PC-3 (cell line): ENCODE measurements around the gene FAM216B. TPM values are rescaled to one million over a fixed set of nuclear protein-coding genes. Genes with fewer than 3 reads are reported as not detected.

Source experiments
- ATAC-seq: fragments of 200-7000 bp; cut with Tn5 transposase; 2 replicates; pipeline ENCODE4 v1.9.1; 2020; ENCODE audit warnings: mild to moderate bottlenecking, moderate library complexity
- BruUV-seq: library from RNA; stranded (reverse); fragments of 400-500 nt; replicated peaks from 2 replicates; lab custom pipeline; 2021; lab: Mats Ljungman, UMichigan
- CTCF ChIA-PET: fragments of 300-600 bp; sonication (Branson Sonifier 250); formaldehyde crosslinking; loops from one replicate; lab custom pipeline; 2022; ENCODE audit warnings: antibody characterized with exemption; lab: Charles Lee
- POLR2A ChIA-PET: fragments of 300-600 bp; sonication (Branson Sonifier 250); formaldehyde crosslinking; loops from one replicate; lab custom pipeline; 2022; ENCODE audit warnings: antibody characterized with exemption; ENCODE audit not compliant: unreplicated experiment; lab: Charles Lee
- DNase-seq: peaks from one replicate; pipeline ENCODE4 v3.0.0-alpha.2; 2015
- H2AFZ ChIP-seq: fragments of 300-600 bp; sonication (generic); 2 replicates; pipeline ENCODE4 v1.6.0; 2016; ENCODE audit warnings: antibody characterized with exemption, low read length
- H3F3A ChIP-seq: fragments of 300-600 bp; sonication (generic); one replicate; pipeline ENCODE4 v1.6.0; 2017; ENCODE audit warnings: antibody characterized with exemption, low read length, control low read depth, mild to moderate bottlenecking; ENCODE audit not compliant: unreplicated experiment
- H3K27ac ChIP-seq: fragments of 300-600 bp; sonication (generic); 2 replicates; pipeline ENCODE4 v1.5.1; 2016; ENCODE audit warnings: mild to moderate bottlenecking, low read length
- H3K27me3 ChIP-seq: fragments of 300-600 bp; sonication (generic); 2 replicates; pipeline ENCODE4 v1.6.1; 2016; ENCODE audit warnings: low read length, mixed read lengths
- H3K36me3 ChIP-seq: fragments of 300-600 bp; sonication (generic); 2 replicates; pipeline ENCODE4 v1.6.1; 2016; ENCODE audit warnings: low read depth, mixed run types, low read length, mixed read lengths
- H3K4me1 ChIP-seq: fragments of 300-600 bp; sonication (generic); 2 replicates; pipeline ENCODE4 v1.5.1; 2016; ENCODE audit warnings: low read length; ENCODE audit not compliant: insufficient read depth
- H3K4me2 ChIP-seq: fragments of 300-600 bp; sonication (generic); 2 replicates; pipeline ENCODE4 v1.6.0; 2016; ENCODE audit warnings: low read length
- H3K4me3 ChIP-seq: fragments of 300-600 bp; sonication (generic); 2 replicates; pipeline ENCODE4 v1.5.1; 2016; ENCODE audit warnings: mild to moderate bottlenecking, low read length, mixed read lengths
- H3K79me2 ChIP-seq: fragments of 300-600 bp; sonication (generic); 2 replicates; pipeline ENCODE4 v1.6.1; 2017; ENCODE audit warnings: low read length, mixed read lengths
- H3K9ac ChIP-seq: fragments of 300-600 bp; sonication (generic); 2 replicates; pipeline ENCODE4 v1.6.0; 2016; ENCODE audit warnings: mild to moderate bottlenecking, low read length
- H3K9me2 ChIP-seq: fragments of 300-600 bp; sonication (generic); replicated peaks from 2 replicates; pipeline ENCODE4 v1.6.1; 2016; ENCODE audit warnings: mixed run types, low read length, mixed read lengths
- H3K9me3 ChIP-seq: fragments of 300-600 bp; sonication (generic); 2 replicates; pipeline ENCODE4 v1.6.1; 2016; ENCODE audit warnings: low read length, mixed read lengths
- H4K20me1 ChIP-seq: fragments of 300-600 bp; sonication (generic); 2 replicates; pipeline ENCODE4 v1.6.1; 2016; ENCODE audit warnings: low read length, mixed read lengths
- EZH2 ChIP-seq: fragments of 300-600 bp; sonication (generic); IDR thresholded peaks from one replicate; pipeline ENCODE4 v1.6.1; 2017; ENCODE audit warnings: antibody characterized with exemption, mild to moderate bottlenecking, low read length; ENCODE audit not compliant: unreplicated experiment
- EZH2phosphoT487 ChIP-seq: fragments of 300-600 bp; sonication (generic); IDR thresholded peaks from 2 replicates; pipeline ENCODE4 v1.6.1; 2018; ENCODE audit warnings: mild to moderate bottlenecking, antibody characterized with exemption, low read length, borderline replicate concordance
- intact Hi-C: fragments of 100-400 bp; cut with micrococcal nuclease; formaldehyde crosslinking; loops from 2 replicates; pipeline ENCODE4 v1.9.0; 2023
- total RNA-seq: library from RNA; depleted of rRNA; stranded (reverse); fragments of >200 nt; gene quantifications from 2 replicates; pipeline ENCODE4 v1.2.3, GENCODE V29; 2014
- TF ChIP-seq, protein P1 (sequence below): fragments of 300-600 bp; sonication (generic); conservative IDR thresholded peaks from 2 replicates; pipeline ENCODE4 v1.5.1; 2017; ENCODE audit warnings: antibody characterized with exemption, low read depth, mild to moderate bottlenecking, low read length

Gene FAM216B
- total RNA-seq, 1 experiment from 2014 or later: not detected

DNA sequence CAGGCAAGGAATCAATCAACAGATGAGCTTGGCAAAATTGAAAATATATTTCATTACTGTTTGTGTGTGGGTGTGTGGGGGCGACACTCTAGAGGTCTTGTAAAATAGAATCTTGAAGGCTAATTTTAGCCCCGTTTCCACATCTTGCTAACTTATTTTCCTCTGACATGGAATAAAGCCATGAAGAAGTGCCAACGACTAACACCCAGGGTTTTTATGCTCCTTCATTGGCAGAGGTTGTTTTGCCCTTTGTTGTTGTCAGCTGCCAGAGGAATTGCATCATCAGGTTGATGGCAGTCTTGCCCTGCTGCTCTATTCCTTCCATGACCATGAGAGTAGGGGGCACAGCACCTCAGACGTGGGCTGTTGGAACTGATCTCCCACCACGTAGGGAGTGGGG is 30.6 kb upstream of the FAM216B start:
- intact Hi-C loops: no loop called here

DNA sequence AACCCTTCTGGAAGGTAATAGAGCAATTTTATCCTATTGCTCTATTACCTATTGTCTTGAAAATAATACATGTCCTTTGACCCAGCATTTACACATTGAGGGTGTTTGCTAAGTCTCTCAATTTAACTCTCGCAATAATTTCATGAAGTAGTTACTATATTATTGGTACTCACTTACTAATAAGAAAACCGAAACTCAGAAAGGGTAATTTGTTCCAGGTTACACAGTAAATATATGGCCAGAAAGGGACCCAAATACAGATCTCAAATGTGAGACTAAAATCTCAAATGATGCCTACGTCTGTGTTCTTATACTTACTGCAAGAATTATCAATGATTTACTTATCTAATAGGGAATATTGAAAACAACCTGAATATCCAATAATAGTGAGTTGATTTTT is 29.7 kb upstream of the FAM216B start:
- H3K9me2 ChIP-seq: no peaks in the 10 kb centered on the region
- no peaks in the 10 kb centered on the region for H3F3A ChIP-seq
- CTCF ChIA-PET: no interaction called here
- TF ChIP-seq, protein P1, sequence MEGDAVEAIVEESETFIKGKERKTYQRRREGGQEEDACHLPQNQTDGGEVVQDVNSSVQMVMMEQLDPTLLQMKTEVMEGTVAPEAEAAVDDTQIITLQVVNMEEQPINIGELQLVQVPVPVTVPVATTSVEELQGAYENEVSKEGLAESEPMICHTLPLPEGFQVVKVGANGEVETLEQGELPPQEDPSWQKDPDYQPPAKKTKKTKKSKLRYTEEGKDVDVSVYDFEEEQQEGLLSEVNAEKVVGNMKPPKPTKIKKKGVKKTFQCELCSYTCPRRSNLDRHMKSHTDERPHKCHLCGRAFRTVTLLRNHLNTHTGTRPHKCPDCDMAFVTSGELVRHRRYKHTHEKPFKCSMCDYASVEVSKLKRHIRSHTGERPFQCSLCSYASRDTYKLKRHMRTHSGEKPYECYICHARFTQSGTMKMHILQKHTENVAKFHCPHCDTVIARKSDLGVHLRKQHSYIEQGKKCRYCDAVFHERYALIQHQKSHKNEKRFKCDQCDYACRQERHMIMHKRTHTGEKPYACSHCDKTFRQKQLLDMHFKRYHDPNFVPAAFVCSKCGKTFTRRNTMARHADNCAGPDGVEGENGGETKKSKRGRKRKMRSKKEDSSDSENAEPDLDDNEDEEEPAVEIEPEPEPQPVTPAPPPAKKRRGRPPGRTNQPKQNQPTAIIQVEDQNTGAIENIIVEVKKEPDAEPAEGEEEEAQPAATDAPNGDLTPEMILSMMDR: no peak
- TF ChIP-seq EZH2 (no peak), EZH2phosphoT487 (no peak)
- no peak overlapping the region for H3K4me3 ChIP-seq
- no peak overlapping the region for H2AFZ ChIP-seq
- no peaks in the 10 kb centered on the region for H3K79me2 ChIP-seq
- DNase-seq: no peak
- POLR2A ChIA-PET: no interaction called here
- no peak overlapping the region for H3K4me2 ChIP-seq
- no peak for ATAC-seq
- H3K27ac ChIP-seq: no peak overlapping the region
- H4K20me1 ChIP-seq: no peaks in the 10 kb centered on the region
- intact Hi-C loops: no loop called here
- H3K4me1 ChIP-seq: peaks cover 15% of the 10 kb centered on the region
- no peaks in the 10 kb centered on the region for H3K27me3 ChIP-seq
- no peaks in the 10 kb centered on the region for H3K9me3 ChIP-seq
- H3K9ac ChIP-seq: no peak overlapping the region
- BruUV-seq: no TSS peak
- no peaks in the 10 kb centered on the region for H3K36me3 ChIP-seq

More for the DNA sequence above, 30.6 kb upstream of the FAM216B start:
- Histone ChIP-seq H3K4me2 (no peak overlapping the region), H3K27me3 (no peaks in the 10 kb centered on the region), H2AFZ (no peak overlapping the region), H3K27ac (no peak overlapping the region), H4K20me1 (no peaks in the 10 kb centered on the region), H3K36me3 (no peaks in the 10 kb centered on the region), H3F3A (no peaks in the 10 kb centered on the region), H3K79me2 (no peaks in the 10 kb centered on the region), H3K9me3 (no peaks in the 10 kb centered on the region), H3K9me2 (no peaks in the 10 kb centered on the region), H3K9ac (no peak overlapping the region), H3K4me1 (peaks cover 17% of the 10 kb centered on the region), H3K4me3 (no peak overlapping the region)
- DNase-seq (no peak), ATAC-seq (no peak)
- no TSS peak for BruUV-seq
- POLR2A ChIA-PET: no interaction called here
- TF ChIP-seq, protein P1: no peak
- no peak for TF ChIP-seq EZH2
- CTCF ChIA-PET: no interaction called here

DNA sequence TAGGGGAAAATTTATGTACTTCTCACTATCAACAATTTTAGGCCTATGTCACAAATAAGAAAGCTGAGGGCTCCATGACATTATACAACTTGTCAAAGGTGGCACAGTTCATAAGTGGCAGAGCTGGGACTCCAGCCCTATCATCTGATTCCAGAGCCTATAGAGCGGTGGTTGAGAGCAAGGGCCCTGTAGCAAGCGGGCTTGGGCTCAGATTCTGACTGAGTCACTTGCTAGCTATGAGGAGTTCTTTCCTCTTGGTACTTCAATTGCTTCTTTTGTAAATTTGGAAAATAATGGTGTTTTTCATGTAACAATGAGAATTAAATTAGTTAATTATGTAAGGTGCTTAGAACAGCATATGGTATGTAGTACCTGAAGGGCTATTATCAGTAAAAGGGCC is 28.7 kb upstream of the FAM216B start:
- CTCF ChIA-PET: no interaction called here

More for the DNA sequence above, 28.7 kb upstream of the FAM216B start:
- Histone ChIP-seq H3K36me3 (no peaks in the 10 kb centered on the region), H3K27ac (no peak overlapping the region), H3K9me3 (no peaks in the 10 kb centered on the region), H3K79me2 (no peaks in the 10 kb centered on the region), H3K4me1 (peaks cover 4% of the 10 kb centered on the region), H3K27me3 (no peaks in the 10 kb centered on the region), H3K9ac (no peak overlapping the region), H4K20me1 (no peaks in the 10 kb centered on the region), H2AFZ (no peak overlapping the region), H3K4me3 (no peak overlapping the region), H3K4me2 (no peak overlapping the region), H3F3A (no peaks in the 10 kb centered on the region), H3K9me2 (no peaks in the 10 kb centered on the region)
- no TSS peak for BruUV-seq
- TF ChIP-seq EZH2phosphoT487: no peak
- no peak for TF ChIP-seq EZH2
- TF ChIP-seq, protein P1: no peak
- intact Hi-C loops: no loop called here
- ATAC-seq (no peak), DNase-seq (no peak)
- POLR2A ChIA-PET: no interaction called here
